ENCODE measurements around the gene ATP9B. TPM values are rescaled to one million over a fixed set of nuclear protein-coding genes. Genes with fewer than 3 reads are reported as not detected.
A peak's percentile ranks its signal among the peaks of the same experiment; 100 is the strongest.
"Not testable (repeated sequence)": the region's sequence is repeated elsewhere in the genome, so short reads cannot be mapped to it uniquely, and the experiment has no call there.

Gene ATP9B
- total RNA-seq, 1 donor from 2014 or later, result 50.3 TPM

- no peaks in the 10 kb centered on the region for H3K27me3 ChIP-seq
- no peak overlapping the region for H3K27ac ChIP-seq
- peaks cover 0 to 17% of the 10 kb centered on the region in 2 donors for H3K36me3 ChIP-seq
- peaks cover 6% of the 10 kb centered on the region for H3K4me1 ChIP-seq
- intact Hi-C loops (cut with DNase I), result no loop called here
- no peak overlapping the region for H3K4me3 ChIP-seq
- TF ChIP-seq POLR2AphosphoS5 (IDR thresholded peaks at IDR 0.05; ENCODE audit: insufficient read depth in 1 of 2, low read depth in 1 of 2) (no peak), CTCF (IDR thresholded peaks at IDR 0.05) (no peak), POLR2A (IDR thresholded peaks at IDR 0.05) (no peak)
- DNase-seq (ENCODE audit: extremely low spot score in 2 of 2), result no peak
- no peaks in the 10 kb centered on the region for H3K9me3 ChIP-seq
Measured at GRCh38 chr18:79166702-79167101, 97.5 kb downstream of the ATP9B start.

- Histone ChIP-seq H3K27me3 (no peaks in the 10 kb centered on the region), H3K36me3 (peaks cover 0 to 17% of the 10 kb centered on the region in 2 donors), H3K9me3 (no peaks in the 10 kb centered on the region), H3K27ac (no peak overlapping the region), H3K4me1 (peaks cover 6% of the 10 kb centered on the region), H3K4me3 (no peak overlapping the region)
- TF ChIP-seq POLR2A (IDR thresholded peaks at IDR 0.05) (no peak), CTCF (IDR thresholded peaks at IDR 0.05) (no peak), POLR2AphosphoS5 (IDR thresholded peaks at IDR 0.05; ENCODE audit: insufficient read depth in 1 of 2, low read depth in 1 of 2) (no peak)
- intact Hi-C loops (cut with DNase I), result no loop called here
- DNase-seq (ENCODE audit: extremely low spot score in 2 of 2), result no peak
Measured at GRCh38 chr18:79167526-79168190, 98.5 kb downstream of the ATP9B start.

GRCh38 chr18:79169958-79170555 lies 100.9 kb downstream of the ATP9B start:
- intact Hi-C loops (cut with DNase I), result no loop called here
- Histone ChIP-seq H3K36me3 (peaks cover 0 to 17% of the 10 kb centered on the region in 2 donors), H3K27me3 (no peaks in the 10 kb centered on the region), H3K27ac (peak overlapping the region; percentile 6), H3K4me1 (peaks cover 6% of the 10 kb centered on the region), H3K4me3 (no peak overlapping the region), H3K9me3 (no peaks in the 10 kb centered on the region)
- no peak for TF ChIP-seq POLR2A (IDR thresholded peaks at IDR 0.05)
- TF ChIP-seq CTCF (IDR thresholded peaks at IDR 0.05), result no peak
- TF ChIP-seq POLR2AphosphoS5 (IDR thresholded peaks at IDR 0.05; ENCODE audit: insufficient read depth in 1 of 2, low read depth in 1 of 2), result no peak
- DNase-seq (ENCODE audit: extremely low spot score in 2 of 2), result no peak

GRCh38 chr18:79172331-79172730 lies 103.1 kb downstream of the ATP9B start:
- H3K4me1 ChIP-seq; H3K27ac ChIP-seq; H3K27me3 ChIP-seq; DNase-seq (ENCODE audit: extremely low spot score in 2 of 2); H3K4me3 ChIP-seq; H3K36me3 ChIP-seq; H3K9me3 ChIP-seq; intact Hi-C loops (cut with DNase I): not testable (repeated sequence)

- Histone ChIP-seq H3K36me3 (peaks cover 0 to 7% of the 10 kb centered on the region in 2 donors), H3K27me3 (no peaks in the 10 kb centered on the region), H3K9me3 (no peaks in the 10 kb centered on the region), H3K27ac (no peak overlapping the region), H3K4me1 (peaks cover 6% of the 10 kb centered on the region), H3K4me3 (no peak overlapping the region)
- DNase-seq (ENCODE audit: extremely low spot score in 2 of 2), result no peak
- intact Hi-C loops (cut with DNase I), result no loop called here
- TF ChIP-seq POLR2AphosphoS5 (IDR thresholded peaks at IDR 0.05; ENCODE audit: insufficient read depth in 1 of 2, low read depth in 1 of 2) (no peak), POLR2A (IDR thresholded peaks at IDR 0.05) (no peak), CTCF (IDR thresholded peaks at IDR 0.05) (no peak)
Measured at GRCh38 chr18:79173742-79174141, 104.5 kb downstream of the ATP9B start.

Measured in vagina (tissue), 2 donors.